Astrocyte (in vitro differentiated cells and primary cell): ENCODE data around the gene TFIP11. TPM values are rescaled to one million over a fixed set of nuclear protein-coding genes. Genes with fewer than 3 reads are reported as not detected.

Experiments used
- DNase-seq: peaks from one replicate; pipeline ENCODE4 v3.0.0-alpha.2; 2010; ENCODE audit warnings: low read depth
- FAIRE-seq: peaks from 2 replicates; lab custom pipeline; 2011; peaks lifted over from hg19 to GRCh38; lab: Jason Lieb, UNC
- H2AFZ ChIP-seq: 2 replicates; pipeline ENCODE4 v1.6.0; 2012; ENCODE audit warnings: low read depth, low read length, inconsistent platforms
- H3K27ac ChIP-seq: 2 replicates; pipeline ENCODE4 v1.5.1; 2011; ENCODE audit warnings: low read depth, low read length, inconsistent platforms
- H3K27me3 ChIP-seq: 2 replicates; pipeline ENCODE4 v1.6.0; 2011; ENCODE audit warnings: low read length, inconsistent platforms; ENCODE audit not compliant: insufficient read depth
- H3K36me3 ChIP-seq: 2 replicates; pipeline ENCODE4 v1.5.1; 2011; ENCODE audit warnings: low read length, inconsistent platforms; ENCODE audit not compliant: insufficient read depth
- H3K4me1 ChIP-seq: 2 replicates; pipeline ENCODE4 v1.5.1; 2011; ENCODE audit warnings: low read length, inconsistent platforms; ENCODE audit not compliant: insufficient read depth
- H3K4me2 ChIP-seq: 2 replicates; pipeline ENCODE4 v1.6.0; 2012; ENCODE audit warnings: low read length, inconsistent platforms
- H3K4me3 ChIP-seq: 2 replicates; pipeline ENCODE4 v1.5.1; 2011; ENCODE audit warnings: low read depth, mild to moderate bottlenecking, low read length, inconsistent platforms; ENCODE audit not compliant: insufficient read depth
- H3K79me2 ChIP-seq: 2 replicates; pipeline ENCODE4 v1.6.0; 2012; ENCODE audit warnings: mild to moderate bottlenecking, low read length, inconsistent platforms; ENCODE audit not compliant: insufficient read depth
- H3K9ac ChIP-seq: 2 replicates; pipeline ENCODE4 v1.6.0; 2012; ENCODE audit warnings: mild to moderate bottlenecking, low read length, inconsistent platforms
- H3K9me3 ChIP-seq: 2 replicates; pipeline ENCODE4 v1.5.1; 2012; ENCODE audit warnings: low read depth, mild to moderate bottlenecking, low read length, inconsistent platforms; ENCODE audit not compliant: insufficient read depth
- H4K20me1 ChIP-seq: 2 replicates; pipeline ENCODE4 v1.6.0; 2012; ENCODE audit warnings: low read length, inconsistent platforms; ENCODE audit not compliant: insufficient read depth
- H3K27ac Mint-ChIP-seq: one replicate; pipeline ENCODE4 v1.8.0; 2021; ENCODE audit warnings: mild to moderate bottlenecking, mixed read lengths; ENCODE audit not compliant: unreplicated experiment
- H3K27me3 Mint-ChIP-seq: one replicate; pipeline ENCODE4 v1.8.0; 2021; ENCODE audit warnings: low read depth, mixed read lengths; ENCODE audit not compliant: unreplicated experiment
- H3K36me3 Mint-ChIP-seq: one replicate; pipeline ENCODE4 v1.8.0; 2021; ENCODE audit warnings: low read depth, mixed read lengths; ENCODE audit not compliant: unreplicated experiment
- H3K4me1 Mint-ChIP-seq: one replicate; pipeline ENCODE4 v1.8.0; 2021; ENCODE audit warnings: low read depth, mixed read lengths; ENCODE audit not compliant: unreplicated experiment
- H3K4me3 Mint-ChIP-seq: one replicate; pipeline ENCODE4 v1.8.0; 2021; ENCODE audit warnings: mild to moderate bottlenecking, moderate library complexity, mixed read lengths; ENCODE audit not compliant: unreplicated experiment
- H3K9me3 Mint-ChIP-seq: one replicate; pipeline ENCODE4 v1.8.0; 2021; ENCODE audit warnings: mild to moderate bottlenecking, mixed read lengths; ENCODE audit not compliant: unreplicated experiment
- EZH2 ChIP-seq: IDR thresholded peaks from 2 replicates; pipeline ENCODE4 v1.6.1; 2012; ENCODE audit warnings: mild to moderate bottlenecking, low read length, inconsistent platforms; ENCODE audit not compliant: insufficient read depth
- total RNA-seq: library from RNA; stranded (reverse); gene quantifications from 2 replicates; pipeline ENCODE4 v1.2.1, GENCODE V29; 2021
- TF ChIP-seq, protein P1 (sequence below): IDR thresholded peaks from 2 replicates; pipeline ENCODE4 v1.5.1; 2011; ENCODE audit warnings: low read depth, mild to moderate bottlenecking, inconsistent platforms, low read length, moderate library complexity; ENCODE audit not compliant: insufficient read depth

TFIP11 gene
- total RNA-seq, 1 donor from 2014 or later, result 36.9 TPM

DNA sequence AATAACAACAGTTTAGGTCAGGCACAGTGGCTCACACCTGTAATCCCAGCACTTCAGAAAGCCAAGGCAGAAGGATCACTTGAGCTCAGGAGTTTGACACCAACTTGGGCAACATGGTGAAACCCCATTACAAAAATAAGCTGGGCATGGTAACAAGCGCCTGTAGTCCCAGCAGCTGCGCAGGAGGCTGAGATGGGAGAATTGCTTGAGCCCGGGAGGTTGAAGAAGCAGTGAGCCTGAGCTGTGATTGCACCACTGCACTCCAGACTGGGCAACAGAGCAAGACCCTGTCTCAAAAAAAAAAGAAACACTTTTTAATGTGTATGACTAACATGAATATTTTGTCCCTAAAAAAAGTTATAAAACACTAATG lies 24.5 kb upstream of the TFIP11 start:
- no peak overlapping the region for H3K27ac ChIP-seq
- peaks cover 5% of the 10 kb centered on the region for H3K79me2 ChIP-seq
- no peaks in the 10 kb centered on the region for H3K27me3 ChIP-seq
- no peaks in the 10 kb centered on the region for H3K9me3 Mint-ChIP-seq
- TF ChIP-seq EZH2, result no peak
- TF ChIP-seq, protein P1, sequence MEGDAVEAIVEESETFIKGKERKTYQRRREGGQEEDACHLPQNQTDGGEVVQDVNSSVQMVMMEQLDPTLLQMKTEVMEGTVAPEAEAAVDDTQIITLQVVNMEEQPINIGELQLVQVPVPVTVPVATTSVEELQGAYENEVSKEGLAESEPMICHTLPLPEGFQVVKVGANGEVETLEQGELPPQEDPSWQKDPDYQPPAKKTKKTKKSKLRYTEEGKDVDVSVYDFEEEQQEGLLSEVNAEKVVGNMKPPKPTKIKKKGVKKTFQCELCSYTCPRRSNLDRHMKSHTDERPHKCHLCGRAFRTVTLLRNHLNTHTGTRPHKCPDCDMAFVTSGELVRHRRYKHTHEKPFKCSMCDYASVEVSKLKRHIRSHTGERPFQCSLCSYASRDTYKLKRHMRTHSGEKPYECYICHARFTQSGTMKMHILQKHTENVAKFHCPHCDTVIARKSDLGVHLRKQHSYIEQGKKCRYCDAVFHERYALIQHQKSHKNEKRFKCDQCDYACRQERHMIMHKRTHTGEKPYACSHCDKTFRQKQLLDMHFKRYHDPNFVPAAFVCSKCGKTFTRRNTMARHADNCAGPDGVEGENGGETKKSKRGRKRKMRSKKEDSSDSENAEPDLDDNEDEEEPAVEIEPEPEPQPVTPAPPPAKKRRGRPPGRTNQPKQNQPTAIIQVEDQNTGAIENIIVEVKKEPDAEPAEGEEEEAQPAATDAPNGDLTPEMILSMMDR, result no peak
- H4K20me1 ChIP-seq, result peaks cover 20% of the 10 kb centered on the region
- peaks cover 26% of the 10 kb centered on the region for H3K36me3 ChIP-seq
- no peak overlapping the region for H2AFZ ChIP-seq
- H3K4me3 Mint-ChIP-seq, result no peak overlapping the region
- peaks cover 38% of the 10 kb centered on the region for H3K36me3 Mint-ChIP-seq
- FAIRE-seq, result no peak
- no peak overlapping the region for H3K27ac Mint-ChIP-seq
- no peak overlapping the region for H3K9ac ChIP-seq
- no peaks in the 10 kb centered on the region for H3K9me3 ChIP-seq
- H3K4me2 ChIP-seq, result no peak overlapping the region
- H3K27me3 Mint-ChIP-seq, result no peaks in the 10 kb centered on the region
- no peak for DNase-seq
- peaks cover 4% of the 10 kb centered on the region for H3K4me1 ChIP-seq
- H3K4me1 Mint-ChIP-seq, result no peaks in the 10 kb centered on the region
- H3K4me3 ChIP-seq, result no peak overlapping the region

DNA sequence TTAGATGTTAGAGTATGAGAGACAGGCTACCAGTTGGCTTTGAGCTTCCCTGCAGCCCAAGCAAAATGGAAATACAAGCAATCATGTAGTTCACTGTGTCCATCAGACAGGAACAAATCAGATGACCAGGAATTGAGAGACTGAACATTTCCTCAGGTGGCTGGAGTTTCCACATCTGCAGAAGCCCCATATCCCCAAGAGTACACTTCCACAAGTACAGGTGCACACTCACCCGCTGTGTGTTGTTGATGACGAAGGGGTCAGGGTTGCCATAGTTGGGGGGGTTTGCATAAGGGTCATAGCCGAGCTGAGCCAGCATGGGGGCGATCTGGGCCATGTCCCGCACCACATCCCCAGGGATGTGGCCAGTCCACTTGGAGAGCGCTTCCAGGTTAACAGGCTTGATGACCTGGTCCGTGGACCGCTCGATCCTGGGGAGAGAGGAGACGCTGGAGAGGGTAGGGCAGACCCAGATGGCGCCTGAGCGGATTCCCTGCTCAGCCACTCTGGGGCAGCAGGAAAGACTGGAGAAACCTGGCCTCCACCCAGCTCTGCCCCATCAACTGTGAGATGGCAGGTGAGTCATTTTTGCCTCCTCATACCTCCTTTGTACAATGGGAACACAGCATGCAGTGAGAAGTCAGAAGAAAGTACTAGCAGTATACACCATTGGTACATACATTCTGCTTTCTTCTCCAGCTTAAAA lies 23.9 kb upstream of the TFIP11 start:
- no peaks in the 10 kb centered on the region for H3K9me3 Mint-ChIP-seq
- peaks cover 31% of the 10 kb centered on the region for H3K36me3 ChIP-seq
- no peak overlapping the region for H3K4me3 ChIP-seq
- H3K79me2 ChIP-seq, result peaks cover 5% of the 10 kb centered on the region
- H2AFZ ChIP-seq, result no peak overlapping the region
- H3K27me3 ChIP-seq, result no peaks in the 10 kb centered on the region
- H3K4me1 Mint-ChIP-seq, result no peaks in the 10 kb centered on the region
- no peak for DNase-seq
- no peak overlapping the region for H3K9ac ChIP-seq
- H3K4me2 ChIP-seq, result no peak overlapping the region
- peaks cover 20% of the 10 kb centered on the region for H4K20me1 ChIP-seq
- TF ChIP-seq, protein P1, result no peak
- no peak for TF ChIP-seq EZH2
- no peak overlapping the region for H3K27ac ChIP-seq
- H3K36me3 Mint-ChIP-seq, result peaks cover 38% of the 10 kb centered on the region
- H3K4me1 ChIP-seq, result peaks cover 4% of the 10 kb centered on the region
- no peak for FAIRE-seq
- H3K4me3 Mint-ChIP-seq, result no peak overlapping the region
- no peak overlapping the region for H3K27ac Mint-ChIP-seq
- H3K9me3 ChIP-seq, result no peaks in the 10 kb centered on the region
- H3K27me3 Mint-ChIP-seq, result no peaks in the 10 kb centered on the region

DNA sequence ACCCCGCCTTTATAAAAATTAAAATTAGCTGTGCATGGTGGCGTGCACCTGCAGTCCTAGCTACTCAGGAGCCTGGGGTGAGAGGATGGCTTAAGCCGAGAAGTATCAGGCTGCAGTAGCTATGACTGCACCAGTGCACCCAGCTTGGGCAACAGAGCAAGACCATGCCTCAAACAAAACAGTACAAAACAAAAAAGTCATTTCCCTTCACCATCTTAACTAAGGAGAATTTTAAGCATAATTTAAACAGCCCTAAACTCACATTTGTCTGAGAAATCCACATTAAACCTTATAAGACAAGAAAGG lies 23.3 kb upstream of the TFIP11 start:
- Histone ChIP-seq H3K4me1 (peaks cover 4% of the 10 kb centered on the region), H3K36me3 (peaks cover 31% of the 10 kb centered on the region), H4K20me1 (peaks cover 20% of the 10 kb centered on the region), H3K27me3 (no peaks in the 10 kb centered on the region), H3K9me3 (no peaks in the 10 kb centered on the region), H3K27ac (no peak overlapping the region), H2AFZ (no peak overlapping the region), H3K4me2 (no peak overlapping the region), H3K9ac (no peak overlapping the region), H3K4me3 (no peak overlapping the region), H3K79me2 (peaks cover 5% of the 10 kb centered on the region)
- Mint-ChIP-seq H3K36me3 (peaks cover 37% of the 10 kb centered on the region), H3K4me1 (no peaks in the 10 kb centered on the region), H3K9me3 (no peaks in the 10 kb centered on the region), H3K27me3 (no peaks in the 10 kb centered on the region), H3K4me3 (no peak overlapping the region), H3K27ac (no peak overlapping the region)
- DNase-seq, result no peak
- no peak for FAIRE-seq
- TF ChIP-seq EZH2, result no peak
- TF ChIP-seq, protein P1, result no peak
